ENCODE data around the gene SDR39U1.

Gene SDR39U1

GRCh38 chr14:24430682-24431568, 11.7 kb downstream of the SDR39U1 start:
- FAIRE-seq = peak; percentile 81

GRCh38 chr14:24430143-24430681, 12.4 kb downstream of the SDR39U1 start:
- no peak for FAIRE-seq
- peak; percentile 60 for DNase-seq (ENCODE audit: extremely low spot score, insufficient read length, low read depth)

More at GRCh38 chr14:24430682-24431568, 11.7 kb downstream of the SDR39U1 start:
- peak; percentile 52 for DNase-seq (ENCODE audit: extremely low spot score, insufficient read length, low read depth)

- peak; percentile 94 for DNase-seq (ENCODE audit: extremely low spot score, insufficient read length, low read depth)
- peak; percentile 77 for FAIRE-seq
Observed at GRCh38 chr14:24429395-24430142, 13.0 kb downstream of the SDR39U1 start, which contains the start of the genes CBLN3 and KHNYN. Gene CBLN3 (minus strand): TSS chr14:24429668. CDS start chr14:24429054, 614 bp downstream. Gene KHNYN (plus strand): TSS chr14:24429954. CDS start chr14:24430731, 777 bp downstream.

GRCh38 chr14:24428628-24429394, 13.8 kb downstream of the SDR39U1 start:
- FAIRE-seq = no peak
- DNase-seq (ENCODE audit: extremely low spot score, insufficient read length, low read depth) = no peak

GRCh38 chr14:24427537-24428508, 14.8 kb downstream of the SDR39U1 start:
- FAIRE-seq (no peak), DNase-seq (ENCODE audit: extremely low spot score, insufficient read length, low read depth) (no peak)

- FAIRE-seq (no peak), DNase-seq (ENCODE audit: extremely low spot score, insufficient read length, low read depth) (no peak)
Observed at GRCh38 chr14:24426912-24427536, 15.6 kb downstream of the SDR39U1 start.

- FAIRE-seq (no peak), DNase-seq (ENCODE audit: extremely low spot score, insufficient read length, low read depth) (no peak)
Observed at GRCh38 chr14:24426150-24426911, 16.2 kb downstream of the SDR39U1 start.

- DNase-seq (ENCODE audit: extremely low spot score, insufficient read length, low read depth) (no peak), FAIRE-seq (no peak)
Observed at GRCh38 chr14:24425704-24426103, 16.9 kb downstream of the SDR39U1 start.

GRCh38 chr14:24422694-24423601, 19.6 kb downstream of the SDR39U1 start:
- DNase-seq (ENCODE audit: extremely low spot score, insufficient read length, low read depth) = no peak
- peak; percentile 29 for FAIRE-seq

- DNase-seq (ENCODE audit: extremely low spot score, insufficient read length, low read depth) (no peak), FAIRE-seq (peak; percentile 24)
Observed at GRCh38 chr14:24422261-24422660, 20.3 kb downstream of the SDR39U1 start.

- DNase-seq (ENCODE audit: extremely low spot score, insufficient read length, low read depth) (no peak), FAIRE-seq (no peak)
Observed at GRCh38 chr14:24418492-24418873, 24.1 kb downstream of the SDR39U1 start.

GRCh38 chr14:24417832-24418491, 24.6 kb downstream of the SDR39U1 start:
- DNase-seq (ENCODE audit: extremely low spot score, insufficient read length, low read depth) (no peak), FAIRE-seq (no peak)

GRCh38 chr14:24416932-24417619, 25.5 kb downstream of the SDR39U1 start:
- DNase-seq (ENCODE audit: extremely low spot score, insufficient read length, low read depth) (no peak), FAIRE-seq (no peak)

GRCh38 chr14:24416254-24416931, 26.2 kb downstream of the SDR39U1 start:
- no peak for FAIRE-seq
- DNase-seq (ENCODE audit: extremely low spot score, insufficient read length, low read depth) = no peak
